NCI-H526 (cell line): Measurements from ENCODE around the gene PLXDC1.
"Not testable (repeated sequence)": the region's sequence is repeated elsewhere in the genome, so short reads cannot be mapped to it uniquely, and the experiment has no call there.

Source experiments
- DNase-seq, 2 experiments: peaks; one replicate each; lab custom pipeline; 2025; lab: John Stamatoyannopoulos, UW

The PLXDC1 gene

DNA sequence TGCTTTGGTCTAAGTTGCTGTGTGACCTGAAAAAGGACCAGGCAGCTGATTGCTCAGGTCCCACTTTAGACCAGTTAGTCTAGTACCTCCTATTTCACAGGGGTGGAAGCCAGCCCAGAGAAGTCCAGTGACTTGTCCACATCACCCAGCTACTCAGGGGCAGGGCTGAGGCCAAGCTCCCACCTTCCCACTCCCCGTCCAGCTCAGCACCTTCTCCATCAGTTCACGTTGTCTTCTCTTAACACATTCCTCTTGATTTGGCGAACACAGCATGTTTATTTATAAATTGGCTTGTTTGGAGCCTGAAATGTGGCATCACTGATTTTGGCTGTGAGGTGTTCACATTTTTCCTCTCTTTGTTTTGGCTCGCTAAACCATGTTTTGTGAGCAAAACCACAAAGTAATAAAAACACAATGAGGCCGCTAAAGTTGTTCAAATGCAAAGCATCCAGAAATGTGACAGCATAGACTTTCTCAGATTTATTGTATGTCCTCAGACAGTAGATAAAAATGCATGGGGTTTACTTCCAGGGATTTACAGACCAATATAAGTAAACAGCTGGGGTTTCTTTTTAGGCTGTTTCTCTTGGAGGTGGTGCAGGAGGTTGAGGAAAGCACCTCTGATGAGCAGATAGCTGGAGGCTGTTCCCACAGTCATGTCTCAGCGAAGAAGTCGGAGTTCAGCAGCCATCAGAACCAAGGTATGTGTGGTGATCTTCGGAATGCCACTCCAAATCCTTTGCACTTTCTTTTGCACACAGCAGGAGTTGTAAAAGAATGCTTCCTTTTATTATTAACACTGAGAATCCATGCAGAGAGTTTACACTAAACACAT is 88.4 kb downstream of the PLXDC1 start:
- no peak for DNase-seq

DNA sequence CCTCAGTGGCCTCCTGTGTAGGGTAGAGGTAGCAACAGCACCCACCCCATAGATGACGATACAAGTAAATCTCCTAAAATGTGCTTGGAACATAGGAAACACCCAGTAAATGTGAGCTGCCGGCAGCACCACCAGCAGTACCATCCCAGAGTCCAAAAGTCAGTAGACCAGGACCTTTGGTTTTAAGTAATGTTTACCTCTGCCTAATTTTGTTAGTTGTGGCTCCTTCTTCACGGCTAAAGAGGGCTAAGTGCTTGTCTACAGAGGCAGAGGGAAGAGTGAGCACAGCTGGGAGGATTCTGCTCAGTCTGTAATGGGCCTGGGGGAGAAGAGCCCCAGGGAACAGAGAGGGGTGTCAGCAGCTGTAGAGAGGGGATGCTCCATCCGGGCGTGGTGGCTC is 92.9 kb downstream of the PLXDC1 start:
- DNase-seq: no peak

GRCh38 chr17:39057701-39058206 is 93.7 kb downstream of the PLXDC1 start:
- no peak for DNase-seq

- DNase-seq: no peak
These were observed 97.3 kb downstream of the PLXDC1 start for GRCh38 chr17:39054111-39054645.

GRCh38 chr17:39052423-39052822 is 99.0 kb downstream of the PLXDC1 start:
- DNase-seq: not testable (repeated sequence)

DNA sequence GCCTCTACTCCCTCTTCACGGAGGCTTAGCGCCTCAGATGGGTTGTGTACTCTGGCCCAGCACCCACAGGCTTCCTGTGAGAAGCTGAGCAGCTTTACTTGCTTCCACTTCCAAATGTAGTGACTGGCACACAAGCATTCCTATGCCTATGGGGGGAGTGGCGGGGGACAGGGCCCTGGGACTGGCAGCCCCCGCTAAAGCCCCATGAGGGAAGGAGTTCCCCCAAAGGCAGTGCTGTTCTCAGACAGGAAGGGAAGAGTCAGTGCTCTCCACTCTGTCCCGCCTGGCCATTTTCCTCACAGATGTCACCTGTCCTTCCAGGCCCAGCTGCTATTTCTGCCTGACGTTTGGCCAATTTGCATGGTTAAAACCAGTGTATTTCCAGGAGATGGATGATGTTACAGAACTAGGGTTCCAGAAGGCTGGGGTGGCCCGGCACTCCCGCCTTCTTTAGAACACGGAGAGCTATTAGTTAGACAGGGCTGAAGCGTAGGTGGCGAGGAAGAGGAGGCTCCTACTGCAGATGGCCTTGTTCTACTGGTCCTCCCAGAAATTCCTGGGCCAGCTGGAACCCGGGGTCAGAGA is 100.3 kb downstream of the PLXDC1 start:
- peak in 1 of 2 experiments; percentile 23 for DNase-seq

DNA sequence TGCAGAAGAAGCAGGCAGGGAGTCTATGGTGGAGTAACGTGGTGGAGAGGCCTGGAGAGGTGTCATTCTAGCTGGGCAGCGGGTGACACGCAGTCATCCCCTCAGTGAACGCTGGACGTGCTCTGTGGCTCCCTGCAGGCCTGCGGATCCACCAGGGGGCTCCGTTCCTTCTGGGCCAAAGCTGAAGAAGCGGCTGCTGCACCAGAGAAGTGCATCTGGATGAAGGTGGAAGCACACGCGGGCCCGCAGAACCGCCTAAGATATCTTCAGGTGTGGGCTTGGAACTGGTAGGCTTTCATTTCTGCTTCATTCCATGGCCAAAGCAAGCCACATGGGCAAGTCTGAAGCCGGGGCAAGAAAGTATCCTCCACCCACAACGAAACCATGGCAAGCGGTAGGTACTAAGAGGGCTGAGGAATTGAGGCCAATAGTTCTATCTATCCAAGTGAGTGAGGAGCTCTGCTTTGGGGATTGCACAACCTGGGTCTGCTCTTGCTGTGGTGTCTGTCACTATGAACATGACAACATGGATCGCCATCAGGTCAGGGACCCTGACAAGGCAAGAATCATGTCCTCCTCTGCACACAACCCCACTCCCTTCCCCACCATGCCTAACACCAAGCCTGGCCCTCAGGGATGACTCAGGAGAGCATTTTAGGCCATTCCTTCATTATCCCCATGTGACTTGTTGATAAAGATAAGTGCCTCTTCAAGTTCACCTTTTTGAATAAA is 105.3 kb downstream of the PLXDC1 start:
- peak in 1 of 2 experiments; percentile 3 for DNase-seq

- DNase-seq: no peak
These were observed 115.4 kb downstream of the PLXDC1 start for GRCh38 chr17:39036009-39036408.

GRCh38 chr17:39035578-39035977 is 115.9 kb downstream of the PLXDC1 start:
- not testable (repeated sequence) for DNase-seq

- DNase-seq: no peak
These were observed 122.7 kb downstream of the PLXDC1 start for GRCh38 chr17:39028690-39029089.

- DNase-seq: no peak
These were observed 123.9 kb downstream of the PLXDC1 start for GRCh38 chr17:39027455-39028035.

- peak; percentile 8 to 60 for DNase-seq
These were observed 124.4 kb downstream of the PLXDC1 start for GRCh38 chr17:39026980-39027451.

DNA sequence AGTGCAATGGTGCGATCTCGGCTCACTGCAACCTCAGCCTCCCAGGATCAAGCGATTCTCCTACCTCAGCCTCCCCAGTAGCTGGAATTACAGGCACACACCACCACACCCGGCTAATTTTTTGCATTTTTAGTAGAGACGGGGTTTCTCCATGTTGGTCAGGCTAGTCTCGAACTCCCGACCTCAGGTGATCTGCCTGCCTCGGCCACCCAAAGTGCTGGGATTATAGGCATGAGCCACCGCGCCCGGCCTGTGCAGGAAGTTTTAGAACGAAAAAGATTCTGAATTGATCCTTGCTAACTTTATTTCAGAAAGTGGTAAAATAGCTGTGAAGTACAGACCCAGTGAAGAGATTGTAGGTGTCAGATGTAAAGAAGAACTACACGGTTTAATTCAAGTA is 125.1 kb downstream of the PLXDC1 start:
- not testable (repeated sequence) for DNase-seq

DNA sequence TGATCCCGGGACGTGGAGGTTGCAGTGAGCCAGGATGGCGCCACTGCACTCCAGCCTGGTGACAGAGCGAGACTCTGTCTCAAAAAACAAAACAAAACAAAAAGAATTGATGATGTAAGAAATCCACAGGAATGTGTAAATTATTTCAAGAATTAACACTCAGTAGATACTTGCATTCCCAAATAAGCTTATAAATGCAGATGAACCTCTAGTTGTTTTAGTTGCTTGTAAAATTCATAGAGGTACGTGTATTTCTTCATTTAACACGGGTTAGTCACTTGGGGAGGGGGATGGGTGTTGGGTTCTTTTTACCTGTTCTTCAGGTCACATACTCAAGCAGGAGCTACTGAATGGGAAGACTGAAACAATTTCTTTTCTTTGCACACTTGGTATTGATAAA is 128.5 kb downstream of the PLXDC1 start:
- no peak for DNase-seq

DNA sequence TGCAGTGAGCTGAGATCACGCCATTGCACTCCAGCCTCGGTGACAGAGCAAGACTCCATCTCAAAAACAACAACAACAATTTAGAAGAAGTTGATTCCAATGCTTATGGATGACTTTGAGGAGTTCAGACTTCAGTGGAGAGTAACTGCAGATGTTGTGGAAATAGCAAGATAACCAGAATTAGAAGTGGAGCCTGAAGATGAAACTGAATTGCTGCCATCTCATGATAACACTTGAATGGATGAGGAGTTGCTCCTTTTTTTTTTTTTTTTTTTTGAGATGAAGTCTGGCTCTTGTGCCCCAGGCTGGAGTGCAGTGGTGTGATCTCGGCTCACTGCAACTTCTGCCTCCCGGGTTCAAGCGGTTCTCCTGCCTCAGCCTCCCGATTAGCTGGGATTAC is 131.4 kb downstream of the PLXDC1 start:
- not testable (repeated sequence) for DNase-seq

DNA sequence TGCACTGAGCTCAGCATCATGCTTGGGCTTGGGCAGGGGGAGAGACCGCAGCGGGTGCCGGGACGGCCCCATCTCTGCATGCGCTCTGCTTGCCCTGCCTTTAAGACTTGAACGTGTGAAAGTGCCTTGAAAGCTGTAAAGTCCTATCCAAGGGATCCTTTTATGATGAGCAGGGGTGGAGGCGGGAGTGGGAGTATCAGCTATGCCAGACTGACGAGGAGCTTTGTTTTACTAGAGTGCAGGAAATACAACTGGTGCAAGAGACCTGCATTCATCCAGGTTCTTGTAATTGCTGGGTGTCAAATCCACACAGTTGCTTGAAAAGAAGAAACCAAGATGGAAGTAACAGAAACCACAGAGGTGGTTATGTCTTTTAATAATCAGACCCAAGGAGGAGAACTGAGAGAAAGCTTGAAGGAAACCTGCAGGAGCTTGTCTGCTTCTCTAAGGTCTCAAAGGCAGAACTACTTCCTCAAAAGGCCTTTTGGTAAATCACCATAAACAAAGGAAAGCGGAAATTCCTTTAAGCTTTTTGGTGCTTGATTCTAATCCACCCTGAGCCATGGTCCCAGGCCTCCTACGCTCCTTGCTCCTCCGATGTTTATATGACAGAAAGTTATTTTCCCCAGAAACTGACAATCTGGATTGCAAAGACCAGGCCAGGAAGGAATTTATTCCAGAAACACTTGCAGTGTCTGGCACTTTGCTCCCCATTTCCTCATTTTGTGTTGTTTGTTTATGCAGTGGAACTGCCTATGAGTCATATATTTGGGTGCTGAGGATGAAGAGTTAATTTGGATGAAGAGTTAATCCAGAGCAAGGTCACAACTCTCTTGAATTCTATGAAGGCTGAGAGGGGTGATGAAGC is 132.9 kb downstream of the PLXDC1 start:
- no peak for DNase-seq

- DNase-seq: no peak
These were observed 135.0 kb downstream of the PLXDC1 start for GRCh38 chr17:39016193-39017153.

DNA sequence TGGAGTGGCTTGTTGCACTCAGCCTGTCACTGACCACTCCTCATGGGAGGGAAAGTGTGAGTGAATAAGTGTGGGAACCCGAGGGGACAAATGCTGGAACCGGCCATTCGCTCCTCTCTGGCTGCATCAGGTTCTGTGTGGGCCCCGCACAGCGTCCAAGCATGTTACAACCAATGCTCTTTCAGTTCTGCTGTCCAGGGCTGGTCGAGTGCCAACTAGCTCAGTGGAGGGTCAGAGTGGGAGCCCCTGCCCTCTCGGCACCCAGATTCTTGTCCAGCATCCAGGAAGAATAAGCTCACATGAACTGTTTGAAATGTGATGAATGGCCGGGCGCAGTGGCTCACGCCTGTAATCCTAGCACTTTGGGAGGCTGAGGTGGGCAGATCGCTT is 135.9 kb downstream of the PLXDC1 start:
- DNase-seq: no peak

- no peak for DNase-seq
These were observed 136.5 kb downstream of the PLXDC1 start for GRCh38 chr17:39014795-39015545.
